ENCODE measurements around the gene AP1G1.
"Not testable (repeated sequence)": the region's sequence is repeated elsewhere in the genome, so short reads cannot be mapped to it uniquely, and the experiment has no call there.

The AP1G1 gene

GRCh38 chr16:71700831-71701230 lies 107.8 kb downstream of the AP1G1 start:
- DNase-seq (ENCODE audit: low read depth): no peak

- DNase-seq (ENCODE audit: low read depth): no peak
Observed at GRCh38 chr16:71698491-71698890, 110.1 kb downstream of the AP1G1 start.

GRCh38 chr16:71693164-71693563 lies 115.5 kb downstream of the AP1G1 start:
- no peak for DNase-seq (ENCODE audit: low read depth)

- DNase-seq (ENCODE audit: low read depth): no peak
Observed at GRCh38 chr16:71689901-71690300, 118.7 kb downstream of the AP1G1 start.

- no peak for DNase-seq (ENCODE audit: low read depth)
Observed at GRCh38 chr16:71687861-71688260, 120.8 kb downstream of the AP1G1 start.

GRCh38 chr16:71684280-71684679 lies 124.4 kb downstream of the AP1G1 start:
- DNase-seq (ENCODE audit: low read depth): not testable (repeated sequence)

GRCh38 chr16:71681360-71681759 lies 127.3 kb downstream of the AP1G1 start:
- no peak for DNase-seq (ENCODE audit: low read depth)

Measured in CMK (cell line).